ENCODE data around the gene HSD3B1. TPM values are rescaled to one million over a fixed set of nuclear protein-coding genes. Genes with fewer than 3 reads are reported as not detected.

Gene HSD3B1
- total RNA-seq (2014; rRNA removed; shearing (Covaris generic)), result not detected in 2 replicates
- polyA plus RNA-seq (2016; fragmentation: Nextera tagmentation; extraction: Ambion mirVana), result not detected in 2 replicates
- long read RNA-seq, result 0 reads

GRCh38 chr1:119506941-119507340 is at the start of gene HSD3B1:
Gene HSD3B1 (plus strand): TSS chr1:119507210. CDS start chr1:119507477, 267 bp downstream.
- Mint-ChIP-seq H3K4me1 (no peaks in the 10 kb centered on the region), H3K9me3 (peaks cover 6% of the 10 kb centered on the region; the same call in 1 of the 3 replicates), H3K4me3 (no peak within 1 kb of the TSS), H3K27ac (no peak within 1 kb of the TSS), H3K27me3 (ENCODE audit: insufficient read depth, low read depth, poor library complexity) (peaks cover 3% of the 10 kb centered on the region), H3K36me3 (ENCODE audit: low read depth) (no peaks in the 10 kb centered on the region)
- TF ChIP-seq JUNB (IDR thresholded peaks at IDR 0.05; ENCODE audit: unreplicated experiment) (no peak), EZH2phosphoT487 (IDR thresholded peaks at IDR 0.05; ENCODE audit: unreplicated experiment) (no peak), REST (IDR thresholded peaks at IDR 0.05; ENCODE audit: unreplicated experiment) (no peak), NANOG (IDR thresholded peaks at IDR 0.05; ENCODE audit: borderline replicate concordance) (no peak), STAT1 (IDR thresholded peaks at IDR 0.05; ENCODE audit: unreplicated experiment) (no peak), POLR2AphosphoS5 (IDR thresholded peaks at IDR 0.05; ENCODE audit: low read depth) (no peak)
- TF ChIP-seq, protein P1, sequence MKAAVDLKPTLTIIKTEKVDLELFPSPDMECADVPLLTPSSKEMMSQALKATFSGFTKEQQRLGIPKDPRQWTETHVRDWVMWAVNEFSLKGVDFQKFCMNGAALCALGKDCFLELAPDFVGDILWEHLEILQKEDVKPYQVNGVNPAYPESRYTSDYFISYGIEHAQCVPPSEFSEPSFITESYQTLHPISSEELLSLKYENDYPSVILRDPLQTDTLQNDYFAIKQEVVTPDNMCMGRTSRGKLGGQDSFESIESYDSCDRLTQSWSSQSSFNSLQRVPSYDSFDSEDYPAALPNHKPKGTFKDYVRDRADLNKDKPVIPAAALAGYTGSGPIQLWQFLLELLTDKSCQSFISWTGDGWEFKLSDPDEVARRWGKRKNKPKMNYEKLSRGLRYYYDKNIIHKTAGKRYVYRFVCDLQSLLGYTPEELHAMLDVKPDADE (IDR thresholded peaks at IDR 0.05), result no peak
- TF ChIP-seq, protein P2, sequence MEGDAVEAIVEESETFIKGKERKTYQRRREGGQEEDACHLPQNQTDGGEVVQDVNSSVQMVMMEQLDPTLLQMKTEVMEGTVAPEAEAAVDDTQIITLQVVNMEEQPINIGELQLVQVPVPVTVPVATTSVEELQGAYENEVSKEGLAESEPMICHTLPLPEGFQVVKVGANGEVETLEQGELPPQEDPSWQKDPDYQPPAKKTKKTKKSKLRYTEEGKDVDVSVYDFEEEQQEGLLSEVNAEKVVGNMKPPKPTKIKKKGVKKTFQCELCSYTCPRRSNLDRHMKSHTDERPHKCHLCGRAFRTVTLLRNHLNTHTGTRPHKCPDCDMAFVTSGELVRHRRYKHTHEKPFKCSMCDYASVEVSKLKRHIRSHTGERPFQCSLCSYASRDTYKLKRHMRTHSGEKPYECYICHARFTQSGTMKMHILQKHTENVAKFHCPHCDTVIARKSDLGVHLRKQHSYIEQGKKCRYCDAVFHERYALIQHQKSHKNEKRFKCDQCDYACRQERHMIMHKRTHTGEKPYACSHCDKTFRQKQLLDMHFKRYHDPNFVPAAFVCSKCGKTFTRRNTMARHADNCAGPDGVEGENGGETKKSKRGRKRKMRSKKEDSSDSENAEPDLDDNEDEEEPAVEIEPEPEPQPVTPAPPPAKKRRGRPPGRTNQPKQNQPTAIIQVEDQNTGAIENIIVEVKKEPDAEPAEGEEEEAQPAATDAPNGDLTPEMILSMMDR (conservative IDR thresholded peaks at IDR 0.05; ENCODE audit: low read depth in 2 of 2), result no peak
- no peak for ATAC-seq
- no peaks in the 10 kb centered on the region for H3K36me3 ChIP-seq (ENCODE audit: insufficient read depth)
- no peaks in the 10 kb centered on the region for H3K27me3 ChIP-seq (ENCODE audit: insufficient read depth)
- H4K20me1 ChIP-seq (replicated peaks; ENCODE audit: insufficient read depth), result no peaks in the 10 kb centered on the region
- no peak for DNase-seq (ENCODE audit: low spot score)
- no peaks in the 10 kb centered on the region for H3K9me2 ChIP-seq (ENCODE audit: insufficient read depth)
- no peak within 1 kb of the TSS for H2AFZ ChIP-seq
- H3F3A ChIP-seq (replicated peaks; ENCODE audit: low read depth), result no peaks in the 10 kb centered on the region
- no peaks in the 10 kb centered on the region for H3K4me1 ChIP-seq (ENCODE audit: insufficient read depth)
- no peak within 1 kb of the TSS for H3K4me3 ChIP-seq
- H3K4me2 ChIP-seq, result no peak within 1 kb of the TSS
- H3K79me2 ChIP-seq (replicated peaks; ENCODE audit: insufficient read depth), result no peaks in the 10 kb centered on the region
- H3K27ac ChIP-seq (ENCODE audit: low read depth), result no peak within 1 kb of the TSS

DNA sequence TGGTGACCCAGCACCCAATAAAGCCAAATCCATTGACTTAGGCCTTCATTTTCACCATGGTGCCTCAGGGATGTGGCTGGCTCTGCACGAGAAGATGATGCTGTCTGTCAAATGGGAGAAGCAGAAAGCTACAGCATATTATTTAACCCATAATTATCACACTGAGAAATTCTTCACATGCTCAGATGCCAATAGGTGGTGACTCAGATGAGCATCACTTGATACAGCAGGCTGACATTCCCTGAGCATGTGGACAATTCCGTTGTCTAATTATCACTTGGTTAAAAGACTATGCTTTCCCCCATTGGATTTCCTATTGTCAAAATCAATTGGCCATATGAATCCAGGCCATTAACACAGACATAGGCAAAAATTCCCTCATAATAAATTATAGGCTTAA is 44.0 kb upstream of the HSD3B1 start:
- H3K4me3 Mint-ChIP-seq, result no peak overlapping the region
- H3K9me2 ChIP-seq (ENCODE audit: insufficient read depth), result peaks cover 25% of the 10 kb centered on the region; the same call in 1 of the 2 replicates
- H3K27me3 Mint-ChIP-seq (ENCODE audit: insufficient read depth, low read depth, poor library complexity), result no peaks in the 10 kb centered on the region
- no peak overlapping the region for H3K4me2 ChIP-seq
- H3K36me3 ChIP-seq (ENCODE audit: insufficient read depth), result no peaks in the 10 kb centered on the region
- H3K4me3 ChIP-seq, result no peak overlapping the region
- no peaks in the 10 kb centered on the region for H3K9me3 Mint-ChIP-seq
- no peaks in the 10 kb centered on the region for H3K27me3 ChIP-seq (ENCODE audit: insufficient read depth)
- no peak for ATAC-seq
- no peak for TF ChIP-seq STAT1 (IDR thresholded peaks at IDR 0.05; ENCODE audit: unreplicated experiment)
- no peak for TF ChIP-seq ZNF331 (CRISPR knock-in tag; IDR thresholded peaks at IDR 0.05; ENCODE audit: low read depth)
- TF ChIP-seq NANOG (IDR thresholded peaks at IDR 0.05; ENCODE audit: borderline replicate concordance), result no peak
- TF ChIP-seq POLR2AphosphoS5 (IDR thresholded peaks at IDR 0.05; ENCODE audit: low read depth), result no peak
- no peak for TF ChIP-seq ZNF114 (CRISPR knock-in tag; IDR thresholded peaks at IDR 0.05)
- TF ChIP-seq EZH2 (IDR thresholded peaks at IDR 0.05; ENCODE audit: low read depth, unreplicated experiment), result no peak
- no peak for TF ChIP-seq EZH2phosphoT487 (IDR thresholded peaks at IDR 0.05; ENCODE audit: unreplicated experiment)
- no peaks in the 10 kb centered on the region for H3K36me3 Mint-ChIP-seq (ENCODE audit: low read depth)
- no peak for DNase-seq (ENCODE audit: low spot score)
- H4K20me1 ChIP-seq (replicated peaks; ENCODE audit: insufficient read depth), result no peaks in the 10 kb centered on the region
- no peaks in the 10 kb centered on the region for H3F3A ChIP-seq (replicated peaks; ENCODE audit: low read depth)
- peaks cover 12% of the 10 kb centered on the region for H3K4me1 ChIP-seq (ENCODE audit: insufficient read depth)
- H3K27ac ChIP-seq (ENCODE audit: low read depth), result no peak overlapping the region
- peaks cover 16% of the 10 kb centered on the region for H3K4me1 Mint-ChIP-seq
- H2AFZ ChIP-seq, result no peak overlapping the region
- no peak overlapping the region for H3K27ac Mint-ChIP-seq
- H3K79me2 ChIP-seq (replicated peaks; ENCODE audit: insufficient read depth), result no peaks in the 10 kb centered on the region
